SK-N-SH treated with all-trans-retinoic acid at 6 μM for 48 hours (cell line): ENCODE measurements around the gene SEMA4B.

ENCODE experiments used
- CSRNP3 ChIP-seq: fragments of 250-450 bp; sonication (Bioruptor Pico); IDR thresholded peaks from 2 replicates; pipeline ENCODE4 v1.5.1; 2021; ENCODE audit warnings: mild to moderate bottlenecking, moderate library complexity
- SNAI2 ChIP-seq: fragments of 250-450 bp; sonication (Bioruptor Pico); IDR thresholded peaks from 2 replicates; pipeline ENCODE4 v1.5.0; 2020; ENCODE audit warnings: mild to moderate bottlenecking, moderate library complexity
- ZNF565 ChIP-seq: fragments of 450-650 bp; formaldehyde crosslinking; conservative IDR thresholded peaks from 2 replicates; pipeline ENCODE4 v1.5.0; 2020; ENCODE audit warnings: low read depth, mild to moderate bottlenecking, moderate library complexity

- TF ChIP-seq CSRNP3 (CRISPR knock-in tag) (no peak), SNAI2 (CRISPR knock-in tag) (no peak), ZNF565 (CRISPR knock-in tag) (no peak)
Observed at GRCh38 chr15:90241343-90242192, 40.4 kb downstream of the SEMA4B start.
